Calu3 (cell line): Measurements from ENCODE around the gene NCR3LG1. TPM values are rescaled to one million over a fixed set of nuclear protein-coding genes. Genes with fewer than 3 reads are reported as not detected.

Experiments used
- BruUV-seq: library from RNA; stranded (reverse); fragments of 400-500 nt; replicated peaks from 2 replicates; lab custom pipeline; 2021; lab: Mats Ljungman, UMichigan
- CTCF ChIA-PET: fragments of 300-600 bp; sonication (Branson Sonifier 250); formaldehyde crosslinking; loops from one replicate; lab custom pipeline; 2022; ENCODE audit warnings: antibody characterized with exemption; lab: Charles Lee
- DNase-seq: peaks from one replicate; pipeline ENCODE4 v3.0.0; 2022
- H3K27ac Mint-ChIP-seq: one replicate; pipeline ENCODE4 v1.8.0; 2022; ENCODE audit warnings: mixed read lengths; ENCODE audit not compliant: unreplicated experiment
- H3K27me3 Mint-ChIP-seq: one replicate; pipeline ENCODE4 v1.8.0; 2022; ENCODE audit warnings: mixed read lengths; ENCODE audit not compliant: unreplicated experiment
- H3K36me3 Mint-ChIP-seq: one replicate; pipeline ENCODE4 v1.8.0; 2022; ENCODE audit warnings: mild to moderate bottlenecking, moderate library complexity, mixed read lengths; ENCODE audit not compliant: insufficient read depth, unreplicated experiment
- H3K4me1 Mint-ChIP-seq: one replicate; pipeline ENCODE4 v1.8.0; 2022; ENCODE audit warnings: mild to moderate bottlenecking, low read depth, mixed read lengths; ENCODE audit not compliant: unreplicated experiment
- H3K4me3 Mint-ChIP-seq: one replicate; pipeline ENCODE4 v1.8.0; 2022; ENCODE audit warnings: mild to moderate bottlenecking, low read depth, moderate library complexity, mixed read lengths; ENCODE audit not compliant: unreplicated experiment
- H3K9me3 Mint-ChIP-seq: one replicate; pipeline ENCODE4 v1.8.0; 2022; ENCODE audit warnings: low read depth, mixed read lengths; ENCODE audit not compliant: unreplicated experiment
- intact Hi-C: fragments of 100-400 bp; cut with micrococcal nuclease; formaldehyde crosslinking; loops from one replicate; pipeline ENCODE4 v1.10.0; 2022; ENCODE audit not compliant: unreplicated experiment
- total RNA-seq: library from RNA; stranded (reverse); gene quantifications from 2 replicates; pipeline ENCODE4 v1.2.3, GENCODE V29; 2022
- TF ChIP-seq, protein P1 (sequence below): fragments of 200-600 bp; IDR thresholded peaks from one replicate; pipeline ENCODE4 v1.8.0; 2022; ENCODE audit warnings: antibody characterized with exemption; ENCODE audit not compliant: unreplicated experiment

NCR3LG1 gene
- total RNA-seq, 1 experiment from 2014 or later, result 3.1 TPM

- Mint-ChIP-seq H3K9me3 (no peaks in the 10 kb centered on the region), H3K27me3 (no peaks in the 10 kb centered on the region), H3K4me3 (no peak overlapping the region), H3K4me1 (no peaks in the 10 kb centered on the region), H3K27ac (no peak overlapping the region), H3K36me3 (peaks cover 22% of the 10 kb centered on the region)
- intact Hi-C loops, result loop anchor here (2.0 to 10.0 kb wide), 2 partner anchors 89 to 155 kb away; partner anchors contain the start of gene ABCC8
- TF ChIP-seq, protein P1, sequence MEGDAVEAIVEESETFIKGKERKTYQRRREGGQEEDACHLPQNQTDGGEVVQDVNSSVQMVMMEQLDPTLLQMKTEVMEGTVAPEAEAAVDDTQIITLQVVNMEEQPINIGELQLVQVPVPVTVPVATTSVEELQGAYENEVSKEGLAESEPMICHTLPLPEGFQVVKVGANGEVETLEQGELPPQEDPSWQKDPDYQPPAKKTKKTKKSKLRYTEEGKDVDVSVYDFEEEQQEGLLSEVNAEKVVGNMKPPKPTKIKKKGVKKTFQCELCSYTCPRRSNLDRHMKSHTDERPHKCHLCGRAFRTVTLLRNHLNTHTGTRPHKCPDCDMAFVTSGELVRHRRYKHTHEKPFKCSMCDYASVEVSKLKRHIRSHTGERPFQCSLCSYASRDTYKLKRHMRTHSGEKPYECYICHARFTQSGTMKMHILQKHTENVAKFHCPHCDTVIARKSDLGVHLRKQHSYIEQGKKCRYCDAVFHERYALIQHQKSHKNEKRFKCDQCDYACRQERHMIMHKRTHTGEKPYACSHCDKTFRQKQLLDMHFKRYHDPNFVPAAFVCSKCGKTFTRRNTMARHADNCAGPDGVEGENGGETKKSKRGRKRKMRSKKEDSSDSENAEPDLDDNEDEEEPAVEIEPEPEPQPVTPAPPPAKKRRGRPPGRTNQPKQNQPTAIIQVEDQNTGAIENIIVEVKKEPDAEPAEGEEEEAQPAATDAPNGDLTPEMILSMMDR, result no peak
- CTCF ChIA-PET, result interaction anchor here (2.3 to 3.0 kb wide), 2 partner anchors 118 to 142 kb away, joined by 21 to 27 read pairs; no protein-coding TSS in a partner anchor
- DNase-seq, result no peak
- BruUV-seq, result no TSS peak
These were observed 33.9 kb downstream of the NCR3LG1 start for GRCh38 chr11:17385492-17385891.

DNA sequence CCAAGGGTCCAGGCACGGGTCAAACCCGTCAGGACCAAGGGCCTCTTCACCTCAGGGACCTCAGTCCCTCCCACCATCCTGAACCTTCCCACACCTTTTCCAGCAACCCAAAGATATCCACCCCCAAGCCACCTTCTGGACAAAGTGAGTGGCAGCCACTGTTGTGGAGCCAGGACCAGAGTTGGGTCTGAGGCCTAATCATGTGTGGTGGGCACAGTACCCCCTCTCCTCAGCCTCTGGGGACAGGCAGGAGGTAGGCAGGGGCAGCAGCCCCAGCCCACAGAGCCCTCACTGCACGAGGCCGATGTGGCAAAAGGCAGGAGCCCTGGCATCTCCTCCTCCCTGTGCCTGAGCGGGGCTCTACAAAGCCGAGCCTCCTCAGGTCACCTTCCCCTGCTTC, 34.3 kb downstream of the NCR3LG1 start:
- Mint-ChIP-seq H3K27ac (no peak overlapping the region), H3K4me3 (no peak overlapping the region), H3K27me3 (no peaks in the 10 kb centered on the region), H3K36me3 (peaks cover 22% of the 10 kb centered on the region), H3K9me3 (no peaks in the 10 kb centered on the region), H3K4me1 (no peaks in the 10 kb centered on the region)
- DNase-seq, result no peak
- CTCF ChIA-PET, result interaction anchor here (1.2 kb wide), 3 partner anchors 12 to 142 kb away, joined by 4 to 9 read pairs (median 6); no protein-coding TSS in a partner anchor
- intact Hi-C loops, result loop anchor here (2.0 to 10.0 kb wide), 2 partner anchors 89 to 155 kb away; partner anchors contain the start of gene ABCC8
- TF ChIP-seq, protein P1, result no peak
- BruUV-seq, result no TSS peak

- BruUV-seq, result no TSS peak
- peak; percentile 71 for DNase-seq
These were observed 34.9 kb downstream of the NCR3LG1 start for GRCh38 chr11:17386331-17387084.

GRCh38 chr11:17387254-17387653, 35.7 kb downstream of the NCR3LG1 start:
- BruUV-seq, result no TSS peak
- Mint-ChIP-seq H3K4me3 (no peak overlapping the region), H3K36me3 (peaks cover 22% of the 10 kb centered on the region), H3K9me3 (no peaks in the 10 kb centered on the region), H3K4me1 (no peaks in the 10 kb centered on the region), H3K27ac (no peak overlapping the region), H3K27me3 (no peaks in the 10 kb centered on the region)
- intact Hi-C loops, result loop anchor here (10.0 kb wide), 1 partner anchor 88 kb away; the partner anchor contains the start of gene ABCC8
- no peak for DNase-seq
- TF ChIP-seq, protein P1, result no peak
- CTCF ChIA-PET, result interaction anchor here (1.0 to 1.2 kb wide), 4 partner anchors 11 to 141 kb away, joined by 4 to 9 read pairs (median 5); no protein-coding TSS in a partner anchor

More at GRCh38 chr11:17386331-17387084, 34.9 kb downstream of the NCR3LG1 start:
- TF ChIP-seq, protein P1, result peak; percentile 62
- Mint-ChIP-seq H3K27ac (no peak overlapping the region), H3K4me3 (no peak overlapping the region), H3K27me3 (no peaks in the 10 kb centered on the region), H3K36me3 (peaks cover 22% of the 10 kb centered on the region), H3K4me1 (no peaks in the 10 kb centered on the region), H3K9me3 (no peaks in the 10 kb centered on the region)
- intact Hi-C loops, result loop anchor here (10.0 kb wide), 1 partner anchor 88 kb away; the partner anchor contains the start of gene ABCC8
- CTCF ChIA-PET, result interaction anchor here (1.0 to 1.2 kb wide), 4 partner anchors 12 to 142 kb away, joined by 4 to 9 read pairs (median 5); no protein-coding TSS in a partner anchor
